Left ventricle myocardium superior (tissue), 1 donor: Measurements from ENCODE around the gene CDK7. TPM values are rescaled to one million over a fixed set of nuclear protein-coding genes. Genes with fewer than 3 reads are reported as not detected.

Experiments
- total RNA-seq: library from RNA; stranded (reverse); fragmentation: NEBNext Ultra II Directional; extraction: Animal tissue kit (Norgen Biotek cat#: 25700); gene quantifications from one replicate; pipeline ENCODE4 v1.2.1, GENCODE V29; 2021
- donor health status: DM: no; HTN: yes; CAD: no; lungs with severe emphysema.

Gene CDK7
- total RNA-seq, 1 donor from 2014 or later: 12.9 TPM

Other genes starting within 250 kb of the CDK7 start
- gene SLC30A5, start 140.9 kb upstream of the CDK7 start, total RNA-seq: 30.2 TPM
- 4.0 TPM for gene CCNB1, start 67.7 kb upstream of the CDK7 start, total RNA-seq
- gene CENPH, start 45.3 kb upstream of the CDK7 start, total RNA-seq: 3.5 TPM
- 2.9 TPM for gene CCDC125, start 97.9 kb downstream of the CDK7 start, total RNA-seq
- gene AK6, start 134.6 kb downstream of the CDK7 start, total RNA-seq: 34.8 TPM
- gene TAF9, start 134.6 kb downstream of the CDK7 start, total RNA-seq: 38.7 TPM
- 18.3 TPM for gene RAD17, start 134.9 kb downstream of the CDK7 start, total RNA-seq
- gene MARVELD2, start 180.2 kb downstream of the CDK7 start, total RNA-seq: 1.8 TPM